GM12801 (cell line): ENCODE measurements around the gene PDZRN4.

ENCODE experiments used
- TF ChIP-seq, protein P1 (sequence below): IDR thresholded peaks from one replicate; pipeline ENCODE4 v1.5.1; 2011; ENCODE audit warnings: control low read depth; ENCODE audit not compliant: insufficient read length; ENCODE audit errors: extremely low read depth

Gene PDZRN4

GRCh38 chr12:41476499-41477439, 288.6 kb downstream of the PDZRN4 start:
- TF ChIP-seq, protein P1, sequence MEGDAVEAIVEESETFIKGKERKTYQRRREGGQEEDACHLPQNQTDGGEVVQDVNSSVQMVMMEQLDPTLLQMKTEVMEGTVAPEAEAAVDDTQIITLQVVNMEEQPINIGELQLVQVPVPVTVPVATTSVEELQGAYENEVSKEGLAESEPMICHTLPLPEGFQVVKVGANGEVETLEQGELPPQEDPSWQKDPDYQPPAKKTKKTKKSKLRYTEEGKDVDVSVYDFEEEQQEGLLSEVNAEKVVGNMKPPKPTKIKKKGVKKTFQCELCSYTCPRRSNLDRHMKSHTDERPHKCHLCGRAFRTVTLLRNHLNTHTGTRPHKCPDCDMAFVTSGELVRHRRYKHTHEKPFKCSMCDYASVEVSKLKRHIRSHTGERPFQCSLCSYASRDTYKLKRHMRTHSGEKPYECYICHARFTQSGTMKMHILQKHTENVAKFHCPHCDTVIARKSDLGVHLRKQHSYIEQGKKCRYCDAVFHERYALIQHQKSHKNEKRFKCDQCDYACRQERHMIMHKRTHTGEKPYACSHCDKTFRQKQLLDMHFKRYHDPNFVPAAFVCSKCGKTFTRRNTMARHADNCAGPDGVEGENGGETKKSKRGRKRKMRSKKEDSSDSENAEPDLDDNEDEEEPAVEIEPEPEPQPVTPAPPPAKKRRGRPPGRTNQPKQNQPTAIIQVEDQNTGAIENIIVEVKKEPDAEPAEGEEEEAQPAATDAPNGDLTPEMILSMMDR: no peak

- TF ChIP-seq, protein P1: no peak
Measured at GRCh38 chr12:41479426-41479825, 291.3 kb downstream of the PDZRN4 start.

GRCh38 chr12:41485203-41485602, 297.1 kb downstream of the PDZRN4 start:
- TF ChIP-seq, protein P1: no peak

GRCh38 chr12:41486718-41487117, 298.6 kb downstream of the PDZRN4 start:
- TF ChIP-seq, protein P1: no peak

DNA sequence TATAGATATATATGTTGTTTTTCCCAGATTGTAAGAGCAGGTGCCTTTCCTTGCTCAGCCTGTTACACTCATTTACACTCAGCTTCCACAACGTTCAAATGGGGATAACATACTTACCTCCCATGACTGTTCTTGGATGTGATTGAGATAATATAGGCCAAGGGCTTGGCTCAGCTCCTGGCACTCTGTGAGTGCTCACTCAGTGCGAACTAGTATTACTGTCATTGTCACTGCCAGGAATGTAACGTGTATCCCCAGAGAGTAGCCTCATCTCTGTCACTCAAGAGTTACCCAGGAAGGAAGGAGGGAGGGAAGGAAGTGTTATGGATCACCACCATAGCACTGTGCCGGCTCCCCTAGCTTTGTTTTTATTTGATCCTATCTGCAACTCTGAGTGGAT, 307.9 kb downstream of the PDZRN4 start:
- TF ChIP-seq, protein P1: no peak

DNA sequence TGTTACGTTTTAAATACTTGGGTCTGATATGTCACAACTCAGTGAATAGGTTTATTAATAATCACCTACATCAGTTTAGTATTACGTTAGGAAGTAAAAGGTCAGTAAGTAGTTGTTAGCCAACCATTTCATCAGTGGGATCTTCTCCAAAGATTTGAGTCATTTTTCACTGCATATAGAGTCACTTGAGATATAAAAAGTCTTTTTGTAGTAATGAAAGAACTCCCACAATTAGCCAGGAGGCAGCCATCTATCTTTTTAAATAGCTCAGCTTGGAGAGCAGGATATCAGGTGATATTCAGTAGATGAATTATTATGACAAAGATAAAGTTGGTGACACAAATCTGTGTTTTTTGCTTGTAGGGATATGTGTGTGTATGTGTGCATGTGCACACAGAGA, 309.3 kb downstream of the PDZRN4 start:
- TF ChIP-seq, protein P1: no peak

DNA sequence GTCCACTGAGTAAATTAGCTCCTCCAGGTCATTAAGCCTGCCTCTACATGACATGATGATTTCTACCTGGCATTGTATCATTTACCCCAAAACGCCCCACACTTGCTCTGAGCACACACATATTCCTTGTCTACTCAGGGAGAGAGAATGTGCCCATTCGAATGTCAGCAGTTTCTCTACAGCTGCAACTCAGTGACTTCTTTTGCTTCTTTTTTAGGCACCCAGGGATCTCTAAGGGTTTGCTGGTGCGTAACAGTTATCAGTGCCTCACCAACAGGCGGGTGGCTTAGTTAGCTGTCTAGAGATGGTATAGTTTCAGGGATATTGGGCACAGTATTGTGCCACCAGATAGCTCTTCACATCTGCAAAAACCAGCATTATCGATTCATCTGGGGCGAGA, 316.9 kb downstream of the PDZRN4 start:
- TF ChIP-seq, protein P1: no peak
